Mesodermal cell (in vitro differentiated cells): Measurements from ENCODE around the gene COL18A1.

Experiments used
- H3K27ac ChIP-seq: 2 replicates; pipeline ENCODE4 v1.7.0; 2013; ENCODE audit warnings: mild to moderate bottlenecking, low read depth, low read length, moderate library complexity; ENCODE audit not compliant: severe bottlenecking
- H3K36me3 ChIP-seq: 2 replicates; pipeline ENCODE4 v1.7.1; 2013; ENCODE audit warnings: mild to moderate bottlenecking, low read length, moderate library complexity; ENCODE audit not compliant: control insufficient read depth, insufficient read depth
- H3K4me1 ChIP-seq: one replicate; pipeline ENCODE4 v1.7.1; 2013; ENCODE audit warnings: mild to moderate bottlenecking, low read length; ENCODE audit not compliant: insufficient read depth, control insufficient read depth, poor library complexity, severe bottlenecking
- H3K4me3 ChIP-seq: 2 replicates; pipeline ENCODE4 v1.7.0; 2013; ENCODE audit warnings: low read length, control low read depth, mild to moderate bottlenecking; ENCODE audit not compliant: insufficient read depth, poor library complexity, severe bottlenecking; ENCODE audit errors: extremely low read depth
- H3K9me3 ChIP-seq: 2 replicates; pipeline ENCODE4 v1.7.1; 2013; ENCODE audit warnings: mild to moderate bottlenecking, low read length, moderate library complexity; ENCODE audit not compliant: control insufficient read depth
- WGBS, 2 experiments: methylation state at CpG; one replicate each; pipeline ENCODE4 v1.1.5; 2013; ENCODE audit warnings: missing lambda C conversion rate in 2 of 2; ENCODE audit not compliant: insufficient coverage in 2 of 2; 5-methylcytosine and 5-hydroxymethylcytosine counted together

Gene COL18A1

GRCh38 chr21:45391743-45392572, 13.0 kb upstream of the COL18A1 start:
- WGBS, 2 experiments = 89 to 91% methylated on average over 21 to 24 of the region's 24 CpGs

GRCh38 chr21:45392573-45392971, 12.4 kb upstream of the COL18A1 start:
- Histone ChIP-seq H3K9me3 (no peaks in the 10 kb centered on the region), H3K27ac (no peak overlapping the region), H3K36me3 (no peaks in the 10 kb centered on the region), H3K4me1 (peaks cover 6% of the 10 kb centered on the region), H3K4me3 (no peak overlapping the region)
- 76 to 87% methylated on average over 10 to 14 of the region's 14 CpGs for WGBS, 2 experiments

More at GRCh38 chr21:45391743-45392572, 13.0 kb upstream of the COL18A1 start:
- Histone ChIP-seq H3K9me3 (no peaks in the 10 kb centered on the region), H3K4me3 (no peak overlapping the region), H3K4me1 (peaks cover 13% of the 10 kb centered on the region), H3K27ac (no peak overlapping the region), H3K36me3 (no peaks in the 10 kb centered on the region)

- Histone ChIP-seq H3K36me3 (no peaks in the 10 kb centered on the region), H3K4me3 (no peak overlapping the region), H3K4me1 (peaks cover 2% of the 10 kb centered on the region), H3K9me3 (no peaks in the 10 kb centered on the region), H3K27ac (no peak overlapping the region)
- WGBS, 2 experiments = 96% methylated on average over 25 to 26 of the region's 26 CpGs
These were observed 11.9 kb upstream of the COL18A1 start for GRCh38 chr21:45393021-45393420.

- WGBS, 2 experiments = 90 to 91% methylated on average over 22 of the region's 30 CpGs
- Histone ChIP-seq H3K4me1 (no peaks in the 10 kb centered on the region), H3K4me3 (no peak overlapping the region), H3K36me3 (no peaks in the 10 kb centered on the region), H3K9me3 (no peaks in the 10 kb centered on the region), H3K27ac (no peak overlapping the region)
These were observed 10.9 kb upstream of the COL18A1 start for GRCh38 chr21:45393833-45394638.

GRCh38 chr21:45396620-45396995, 8.4 kb upstream of the COL18A1 start:
- H3K9me3 ChIP-seq = peaks cover 12% of the 10 kb centered on the region
- H3K4me3 ChIP-seq = no peak overlapping the region
- 85 to 88% methylated on average over 4 to 7 of the region's 8 CpGs for WGBS, 2 experiments
- no peak overlapping the region for H3K27ac ChIP-seq
- no peaks in the 10 kb centered on the region for H3K36me3 ChIP-seq
- H3K4me1 ChIP-seq = no peaks in the 10 kb centered on the region

- peaks cover 12% of the 10 kb centered on the region for H3K9me3 ChIP-seq
- WGBS, 2 experiments = no CpG with 5 or more reads among the region's 2 CpGs
- no peak overlapping the region for H3K4me3 ChIP-seq
- no peaks in the 10 kb centered on the region for H3K4me1 ChIP-seq
- no peak overlapping the region for H3K27ac ChIP-seq
- H3K36me3 ChIP-seq = no peaks in the 10 kb centered on the region
These were observed 7.6 kb upstream of the COL18A1 start for GRCh38 chr21:45397381-45397780.

- no peak overlapping the region for H3K27ac ChIP-seq
- WGBS, 2 experiments = 97% methylated on average over 6 of the region's 7 CpGs; no CpG with 5 or more reads in 1 of the 2 experiments
- H3K4me1 ChIP-seq = peaks cover 7% of the 10 kb centered on the region
- H3K4me3 ChIP-seq = no peak overlapping the region
- H3K36me3 ChIP-seq = no peaks in the 10 kb centered on the region
- peaks cover 12% of the 10 kb centered on the region for H3K9me3 ChIP-seq
These were observed 3.9 kb upstream of the COL18A1 start for GRCh38 chr21:45401054-45401518.

- Histone ChIP-seq H3K27ac (no peak overlapping the region), H3K36me3 (no peaks in the 10 kb centered on the region), H3K4me3 (no peak overlapping the region), H3K9me3 (peaks cover 12% of the 10 kb centered on the region), H3K4me1 (peaks cover 10% of the 10 kb centered on the region)
- WGBS, 2 experiments = 89 to 97% methylated on average over 14 to 16 of the region's 17 CpGs
These were observed 2.8 kb upstream of the COL18A1 start for GRCh38 chr21:45401916-45402900.

- WGBS, 2 experiments = 86 to 100% methylated on average over 3 to 5 of the region's 7 CpGs
- peaks cover 6% of the 10 kb centered on the region for H3K36me3 ChIP-seq
- H3K4me1 ChIP-seq = peaks cover 21% of the 10 kb centered on the region
- H3K9me3 ChIP-seq = peaks cover 12% of the 10 kb centered on the region
- no peak overlapping the region for H3K27ac ChIP-seq
- H3K4me3 ChIP-seq = no peak overlapping the region
These were observed 1.7 kb upstream of the COL18A1 start for GRCh38 chr21:45403133-45403824.
